IPS DF 6.9 (cell line): ENCODE measurements around the gene PPP1R12C.
"Not testable (repeated sequence)": the region's sequence is repeated elsewhere in the genome, so short reads cannot be mapped to it uniquely, and the experiment has no call there.

Experiments used
- DNase-seq: peaks from one replicate; pipeline ENCODE4 v3.0.0-alpha.2; 2013; ENCODE audit warnings: low read depth, low spot score
- H3K27ac ChIP-seq: one replicate; pipeline ENCODE4 v1.5.1; 2013; ENCODE audit warnings: low read length, control low read depth
- H3K27me3 ChIP-seq: 2 replicates; pipeline ENCODE4 v1.6.1; 2013; ENCODE audit warnings: mild to moderate bottlenecking, low read length; ENCODE audit not compliant: control insufficient read depth, insufficient read depth
- H3K36me3 ChIP-seq: 2 replicates; pipeline ENCODE4 v1.6.1; 2013; ENCODE audit warnings: low read length; ENCODE audit not compliant: control insufficient read depth, insufficient read depth
- H3K4me1 ChIP-seq: 2 replicates; pipeline ENCODE4 v1.6.1; 2013; ENCODE audit warnings: low read length; ENCODE audit not compliant: control insufficient read depth, insufficient read depth
- H3K4me3 ChIP-seq: 2 replicates; pipeline ENCODE4 v1.5.1; 2013; ENCODE audit warnings: mild to moderate bottlenecking, low read length
- H3K9me3 ChIP-seq: 2 replicates; pipeline ENCODE4 v1.6.1; 2013; ENCODE audit warnings: low read length, inconsistent platforms; ENCODE audit not compliant: control insufficient read depth, insufficient read depth
- WGBS: extraction: QIAGEN DNeasy Blood & Tissue Kit; methylation state at CpG from one replicate; pipeline ENCODE4 v1.1.7; 2013; ENCODE audit warnings: mixed read lengths, missing lambda C conversion rate; ENCODE audit not compliant: insufficient read length, insufficient coverage; 5-methylcytosine and 5-hydroxymethylcytosine counted together

PPP1R12C gene

DNA sequence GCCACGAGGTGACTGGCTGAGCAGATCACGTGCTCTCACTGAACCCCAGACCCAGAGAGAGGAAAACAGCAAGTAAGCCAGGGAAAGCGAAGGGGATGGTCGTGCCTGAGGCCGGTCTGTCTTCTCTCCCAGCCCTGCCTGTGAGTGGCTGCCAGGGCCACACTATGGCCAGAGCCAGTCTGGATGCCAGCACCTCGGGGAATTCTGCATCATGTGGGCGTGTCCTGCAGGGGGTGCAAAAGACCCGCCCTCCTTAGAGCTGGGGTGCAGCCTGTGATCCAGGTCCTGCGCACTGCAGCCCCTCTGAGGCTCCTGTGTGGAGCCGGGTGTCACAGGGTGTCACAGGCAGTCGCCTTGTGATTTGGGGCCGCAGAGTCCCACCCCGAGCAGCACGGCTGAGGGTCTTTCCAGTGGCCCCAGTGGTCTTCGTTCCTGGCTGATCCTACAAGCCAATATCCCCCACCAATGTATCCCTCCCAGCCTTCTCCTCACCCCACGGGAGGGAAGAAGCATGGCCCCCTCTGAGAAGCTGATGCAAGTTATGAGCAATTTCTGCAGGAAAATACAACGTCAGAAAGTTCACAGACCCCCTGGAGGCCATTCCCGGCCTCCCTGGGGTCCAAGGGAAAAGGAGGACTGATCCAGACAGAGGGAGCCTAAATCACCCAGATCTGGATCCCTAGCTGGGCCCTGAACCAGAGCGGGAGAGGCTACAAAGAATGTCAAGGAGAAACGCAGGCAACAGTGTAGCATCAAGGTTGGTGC, 7.7 kb downstream of the PPP1R12C start:
- Histone ChIP-seq H3K4me1 (no peaks in the 10 kb centered on the region; the same call in 1 of the 2 replicates), H3K4me3 (no peak overlapping the region), H3K9me3 (no peaks in the 10 kb centered on the region), H3K27me3 (no peaks in the 10 kb centered on the region), H3K36me3 (peaks cover 7% of the 10 kb centered on the region; the same call in 1 of the 2 replicates), H3K27ac (no peak overlapping the region)
- no peak for DNase-seq
- no CpG with 5 or more reads among the region's 20 CpGs for WGBS

DNA sequence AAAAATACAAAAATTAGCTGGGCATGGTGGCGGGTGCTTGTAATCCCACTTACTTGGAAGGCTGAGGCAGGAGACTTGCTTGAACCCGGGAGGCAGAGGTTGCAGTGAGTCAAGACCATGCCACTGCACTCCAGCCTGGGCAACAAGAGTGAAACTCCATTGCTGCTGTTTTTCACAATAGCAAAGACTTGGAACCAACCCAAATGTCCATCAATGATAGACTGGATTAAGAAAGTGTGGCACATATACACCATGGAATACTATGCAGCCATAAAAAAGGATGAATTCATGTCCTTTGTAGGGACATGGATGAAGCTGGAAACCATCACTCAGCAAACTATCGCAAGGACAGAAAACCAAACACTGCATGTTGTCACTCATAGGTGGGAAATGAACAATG, 10.2 kb downstream of the PPP1R12C start:
- H3K36me3 ChIP-seq, H3K4me1 ChIP-seq, H3K27ac ChIP-seq, DNase-seq, H3K27me3 ChIP-seq, H3K9me3 ChIP-seq, H3K4me3 ChIP-seq: not testable (repeated sequence)
- WGBS, result no CpG with 5 or more reads among the region's 3 CpGs

DNA sequence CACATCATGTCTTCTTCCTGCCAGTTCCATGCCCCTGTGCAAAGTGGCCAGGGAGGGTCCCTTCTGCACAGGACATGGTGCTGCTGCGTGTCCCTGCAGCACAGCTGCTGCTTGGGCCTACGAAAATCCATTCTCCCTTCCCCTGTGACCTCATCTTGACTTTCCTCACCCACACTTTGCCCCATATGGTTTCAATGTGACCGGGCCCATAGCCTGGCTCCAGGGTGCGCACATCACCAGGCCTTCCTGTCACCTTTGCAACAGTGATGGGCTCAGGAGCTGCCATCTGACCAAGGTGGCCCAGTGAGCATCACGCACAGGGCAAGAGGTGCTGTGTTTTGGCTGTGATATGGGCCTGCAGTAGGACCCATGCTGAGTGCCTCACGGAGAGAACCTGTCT, 10.8 kb downstream of the PPP1R12C start:
- H3K27ac ChIP-seq, result no peak overlapping the region
- no peak for DNase-seq
- no peak overlapping the region for H3K4me3 ChIP-seq
- H3K9me3 ChIP-seq, result no peaks in the 10 kb centered on the region
- H3K36me3 ChIP-seq, result peaks cover 8% of the 10 kb centered on the region; the same call in 1 of the 2 replicates
- H3K4me1 ChIP-seq, result no peaks in the 10 kb centered on the region; the same call in 1 of the 2 replicates
- no peaks in the 10 kb centered on the region for H3K27me3 ChIP-seq
- WGBS, result no CpG with 5 or more reads among the region's 6 CpGs

DNA sequence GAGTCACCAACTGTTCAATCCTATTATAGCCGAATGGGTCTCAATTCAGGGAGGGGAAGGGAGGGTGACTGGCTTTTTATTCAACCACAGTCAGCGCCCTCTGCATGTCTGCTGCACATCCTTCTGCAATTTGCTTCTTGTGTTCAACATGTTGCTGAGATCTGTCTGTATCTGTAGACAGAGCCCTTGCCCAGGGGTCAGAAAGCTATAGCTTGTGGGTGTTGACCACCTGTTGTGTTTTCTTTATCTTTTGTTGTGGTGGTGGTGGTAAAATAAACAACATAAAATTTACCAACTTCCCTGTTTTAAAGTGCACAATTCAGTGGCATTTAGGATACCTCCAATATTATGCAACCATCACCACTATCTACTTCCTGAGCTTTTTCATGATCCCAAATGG, 12.2 kb downstream of the PPP1R12C start:
- Histone ChIP-seq H3K4me1 (no peaks in the 10 kb centered on the region; the same call in 1 of the 2 replicates), H3K4me3 (no peak overlapping the region), H3K9me3 (no peaks in the 10 kb centered on the region), H3K27me3 (no peaks in the 10 kb centered on the region), H3K27ac (no peak overlapping the region), H3K36me3 (peaks cover 8% of the 10 kb centered on the region; the same call in 1 of the 2 replicates)
- WGBS, result no CpG with 5 or more reads among the region's 2 CpGs
- no peak for DNase-seq

DNA sequence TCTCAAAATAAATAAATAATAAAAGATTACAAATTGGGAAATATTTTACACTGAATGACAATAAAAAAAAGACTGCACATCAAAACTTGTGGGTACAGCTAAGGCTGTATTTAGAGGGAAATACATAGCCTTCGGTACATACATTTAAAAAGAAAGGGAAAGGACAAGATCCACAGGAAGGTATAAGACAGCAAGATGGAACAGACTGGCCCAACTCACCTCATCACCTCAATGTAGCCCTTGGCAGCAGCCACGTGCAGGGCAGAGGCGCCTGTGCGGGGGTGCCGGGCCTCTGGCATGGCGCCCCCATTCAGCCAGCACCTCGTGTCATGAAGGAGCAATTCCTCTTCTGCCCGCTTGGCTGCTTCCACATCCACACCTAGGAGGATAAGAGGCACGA, 14.2 kb downstream of the PPP1R12C start:
- WGBS, result no CpG with 5 or more reads among the region's 9 CpGs
- Histone ChIP-seq H3K27me3 (no peaks in the 10 kb centered on the region), H3K4me1 (no peaks in the 10 kb centered on the region; the same call in 1 of the 2 replicates), H3K4me3 (no peak overlapping the region), H3K27ac (no peak overlapping the region), H3K36me3 (peaks cover 8% of the 10 kb centered on the region; the same call in 1 of the 2 replicates), H3K9me3 (no peaks in the 10 kb centered on the region)
- no peak for DNase-seq

DNA sequence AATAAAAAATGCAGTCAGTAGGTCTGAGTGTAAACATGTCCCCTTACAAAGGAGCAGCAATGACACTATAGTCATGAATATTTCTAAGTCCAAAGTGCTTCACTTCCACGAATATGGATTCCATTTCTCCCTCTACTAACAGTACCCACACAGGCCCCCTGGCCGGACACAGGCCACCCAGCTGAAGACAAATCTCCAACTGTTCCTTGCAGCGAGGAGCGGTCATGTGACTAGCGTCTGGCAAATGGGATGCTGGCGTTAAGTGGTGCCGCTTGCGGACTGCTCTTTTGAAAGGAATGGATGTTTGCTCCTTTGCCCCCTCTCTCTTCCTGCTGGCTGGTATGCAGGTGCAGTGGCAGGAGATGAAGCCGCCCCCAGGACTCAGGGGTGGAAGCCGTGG, 16.2 kb downstream of the PPP1R12C start:
- peaks cover 4% of the 10 kb centered on the region; the same call in 1 of the 2 replicates for H3K36me3 ChIP-seq
- H3K4me1 ChIP-seq, result peaks cover under 1% of the 10 kb centered on the region; the same call in 1 of the 2 replicates
- no peaks in the 10 kb centered on the region for H3K27me3 ChIP-seq
- H3K9me3 ChIP-seq, result no peaks in the 10 kb centered on the region
- H3K27ac ChIP-seq, result no peak overlapping the region
- no peak for DNase-seq
- WGBS, result no CpG with 5 or more reads among the region's 10 CpGs
- no peak overlapping the region for H3K4me3 ChIP-seq

DNA sequence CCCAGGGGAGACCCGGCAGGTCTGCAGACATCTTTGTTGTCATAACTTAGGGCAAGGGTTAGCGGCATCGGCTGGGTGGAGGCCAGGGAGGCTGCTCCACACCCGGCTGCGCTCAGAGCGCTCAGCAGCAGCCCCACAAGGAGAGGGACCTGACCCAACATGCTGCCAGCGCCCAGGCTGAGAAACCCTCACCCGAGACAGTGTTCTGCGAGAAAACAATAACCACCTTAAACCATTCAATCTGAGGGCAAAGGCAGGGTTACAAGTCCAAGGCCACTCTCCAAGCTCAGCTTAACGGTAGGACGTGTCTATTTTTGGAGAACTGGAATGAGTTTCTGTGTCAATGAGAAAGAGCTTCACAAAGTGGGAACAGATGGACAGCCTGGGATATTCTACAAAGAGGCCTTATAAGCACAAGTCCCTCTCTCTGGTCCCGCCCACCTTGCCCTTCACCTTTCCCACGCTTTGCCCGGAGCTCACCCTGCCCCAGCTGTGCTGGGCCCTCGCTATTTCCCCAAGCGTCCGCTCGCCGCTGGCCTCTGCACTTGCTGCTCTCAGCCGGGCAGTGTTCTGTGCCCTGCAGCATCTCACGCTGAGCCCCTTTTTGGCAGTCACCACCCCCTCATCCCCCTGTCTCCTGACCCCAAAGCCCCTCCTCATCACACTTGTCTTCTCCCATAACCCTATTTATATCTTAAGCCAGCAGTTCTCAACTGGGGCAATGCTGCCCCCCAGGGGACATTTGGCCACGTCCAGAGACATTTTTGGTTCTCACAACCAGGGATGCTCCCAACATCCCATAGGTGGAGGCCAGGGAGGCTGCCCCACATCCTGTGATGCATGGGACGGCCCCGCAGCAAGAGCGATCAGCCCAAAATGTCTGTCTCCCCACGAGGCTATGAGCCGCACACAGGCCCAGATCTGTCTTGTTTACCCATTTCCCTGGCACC, 17.6 kb downstream of the PPP1R12C start:
- no peak for DNase-seq
- H3K36me3 ChIP-seq, result peaks cover 8% of the 10 kb centered on the region; the same call in 1 of the 2 replicates

DNA sequence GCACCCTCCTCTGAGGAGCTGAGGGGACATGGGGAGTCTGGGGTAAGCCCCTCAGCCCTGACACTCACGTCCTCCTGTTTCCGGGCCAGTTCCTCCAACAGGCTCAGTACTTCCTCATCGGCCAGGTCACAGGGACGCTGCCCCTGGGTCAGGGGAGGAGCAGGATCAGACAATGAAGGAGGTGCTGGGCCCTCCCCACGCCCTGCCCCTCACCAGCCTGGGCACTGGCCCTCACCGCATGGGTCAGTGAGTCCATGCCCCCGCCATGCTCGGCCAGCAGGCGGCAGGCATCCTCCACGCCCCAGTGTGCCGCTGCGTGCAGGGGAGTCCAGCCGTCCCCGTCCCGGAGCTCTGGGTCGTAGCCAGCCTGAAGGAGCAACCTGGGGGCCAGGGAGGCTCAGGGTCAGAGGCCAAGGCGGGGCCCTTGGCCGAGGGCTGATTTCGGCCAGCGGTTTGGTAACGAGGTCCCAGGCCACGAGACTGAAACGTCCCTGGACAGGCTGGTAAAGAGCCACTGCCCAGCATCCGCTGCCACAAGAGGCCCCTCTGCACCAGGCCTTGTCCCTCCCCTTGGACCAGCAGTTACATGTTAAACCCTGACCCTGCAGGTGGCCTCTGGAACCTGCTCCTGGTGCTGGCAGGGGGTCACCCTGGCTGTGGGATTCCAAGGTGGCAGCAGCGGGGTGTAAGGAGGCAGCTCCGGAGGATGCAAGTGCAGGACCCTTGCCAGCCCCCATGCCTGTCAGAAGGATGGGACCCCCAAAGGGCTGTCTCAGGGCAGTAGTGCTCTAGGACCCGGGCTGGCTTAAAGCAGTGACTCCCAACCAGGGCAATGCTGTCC, 18.5 kb downstream of the PPP1R12C start:
- Histone ChIP-seq H3K4me1 (peaks cover 1% of the 10 kb centered on the region; the same call in 1 of the 2 replicates), H3K27me3 (no peaks in the 10 kb centered on the region), H3K27ac (no peak overlapping the region), H3K36me3 (peaks cover 8% of the 10 kb centered on the region; the same call in 1 of the 2 replicates), H3K9me3 (no peaks in the 10 kb centered on the region), H3K4me3 (no peak overlapping the region)
- DNase-seq, result no peak
- no CpG with 5 or more reads among the region's 27 CpGs for WGBS

More for the DNA sequence above, 17.6 kb downstream of the PPP1R12C start:
- no CpG with 5 or more reads among the region's 27 CpGs for WGBS
- Histone ChIP-seq H3K27ac (no peak overlapping the region), H3K9me3 (no peaks in the 10 kb centered on the region), H3K4me1 (peaks cover 1% of the 10 kb centered on the region; the same call in 1 of the 2 replicates), H3K27me3 (no peaks in the 10 kb centered on the region), H3K4me3 (no peak overlapping the region)

DNA sequence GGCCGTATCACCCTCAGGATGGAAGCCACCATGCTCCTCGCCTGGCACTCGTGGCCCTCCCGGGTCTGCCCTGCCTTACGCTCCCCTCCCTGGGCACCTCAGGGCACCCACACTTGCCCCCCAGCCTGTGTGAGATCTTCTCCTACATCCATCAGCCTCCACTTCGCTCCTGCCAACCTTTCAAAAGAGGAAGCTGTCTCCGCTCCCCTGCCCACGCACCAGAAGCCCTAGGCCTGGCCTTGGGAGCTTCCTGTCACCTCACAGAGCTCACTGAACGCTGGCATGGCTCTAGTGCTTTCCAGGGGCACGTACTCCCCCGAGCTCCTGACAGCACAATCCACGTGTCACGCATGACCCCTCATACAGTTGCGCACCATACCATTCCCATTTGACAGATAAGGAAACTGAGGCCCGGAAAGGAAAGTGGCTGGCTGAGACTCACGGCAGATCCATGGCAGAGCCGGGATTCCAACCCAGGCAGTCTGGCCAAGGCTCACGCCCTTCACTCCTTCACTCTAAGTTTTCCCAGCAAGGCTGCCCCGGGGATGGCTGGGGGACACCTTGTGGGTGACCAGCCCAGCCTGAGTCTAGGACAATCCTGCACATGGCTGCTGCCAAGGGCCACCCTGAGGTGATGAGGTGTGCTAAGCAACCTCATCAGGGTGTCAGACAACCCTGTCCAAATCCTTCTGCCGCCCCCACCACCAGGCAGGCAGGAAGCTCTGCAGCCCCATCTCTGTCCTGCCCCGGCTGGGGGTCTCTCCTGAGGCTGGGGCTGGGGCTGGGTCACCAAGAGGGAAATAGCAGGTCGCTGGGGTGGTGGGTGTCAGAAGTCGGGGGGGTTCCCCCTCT, 19.3 kb downstream of the PPP1R12C start:
- no peaks in the 10 kb centered on the region for H3K27me3 ChIP-seq
- H3K4me1 ChIP-seq, result peaks cover 1% of the 10 kb centered on the region; the same call in 1 of the 2 replicates
- H3K27ac ChIP-seq, result no peak overlapping the region
- DNase-seq, result no peak
- WGBS, result no CpG with 5 or more reads among the region's 23 CpGs
- H3K4me3 ChIP-seq, result no peak overlapping the region
- H3K9me3 ChIP-seq, result no peaks in the 10 kb centered on the region
- H3K36me3 ChIP-seq, result peaks cover 4% of the 10 kb centered on the region; the same call in 1 of the 2 replicates
